Loucy (cell line): ENCODE data around the gene AQP4.

ENCODE experiments used
- H2AFZ ChIP-seq: fragments of 200-600 bp; sonication (generic); 2 replicates; pipeline ENCODE4 v1.6.0; 2016; ENCODE audit warnings: antibody characterized with exemption, mild to moderate bottlenecking, low read length, moderate library complexity
- H3F3A ChIP-seq: fragments of 200-600 bp; 2 replicates; pipeline ENCODE4 v1.6.0; 2016; ENCODE audit warnings: antibody characterized with exemption, low read depth, mild to moderate bottlenecking
- H3K27me3 ChIP-seq: fragments of 200-600 bp; sonication (generic); 2 replicates; pipeline ENCODE4 v1.6.1; 2014; ENCODE audit warnings: low read length, mild to moderate bottlenecking; ENCODE audit not compliant: insufficient read depth, poor library complexity, severe bottlenecking
- H3K36me3 ChIP-seq: fragments of 200-600 bp; sonication (generic); 2 replicates; pipeline ENCODE4 v1.6.1; 2016; ENCODE audit warnings: low read length; ENCODE audit not compliant: insufficient read depth
- H3K4me1 ChIP-seq: fragments of 200-600 bp; sonication (generic); 2 replicates; pipeline ENCODE4 v1.5.1; 2014; ENCODE audit warnings: low read length, mild to moderate bottlenecking; ENCODE audit not compliant: insufficient read depth, poor library complexity, severe bottlenecking
- H3K4me2 ChIP-seq: fragments of 200-600 bp; sonication (generic); 2 replicates; pipeline ENCODE4 v1.6.0; 2014; ENCODE audit warnings: antibody characterized with exemption, low read length, low read depth, mild to moderate bottlenecking; ENCODE audit not compliant: poor library complexity, severe bottlenecking
- H3K4me3 ChIP-seq: fragments of 200-600 bp; sonication (generic); 2 replicates; pipeline ENCODE4 v1.5.1; 2014; ENCODE audit warnings: low read length, mild to moderate bottlenecking, mixed read lengths; ENCODE audit not compliant: poor library complexity, severe bottlenecking
- H3K79me2 ChIP-seq: fragments of 200-600 bp; sonication (generic); 2 replicates; pipeline ENCODE4 v1.6.1; 2014; ENCODE audit warnings: low read length; ENCODE audit not compliant: insufficient read depth
- H3K9ac ChIP-seq: fragments of 200-600 bp; sonication (generic); 2 replicates; pipeline ENCODE4 v1.6.0; 2014; ENCODE audit warnings: mild to moderate bottlenecking, low read depth, low read length, moderate library complexity; ENCODE audit not compliant: poor library complexity, severe bottlenecking
- H3K9me2 ChIP-seq: fragments of 200-600 bp; sonication (generic); replicated peaks from 2 replicates; pipeline ENCODE4 v1.6.1; 2016; ENCODE audit warnings: low read depth, low read length, mixed read lengths
- H3K9me3 ChIP-seq: fragments of 200-600 bp; sonication (generic); 2 replicates; pipeline ENCODE4 v1.6.1; 2014; ENCODE audit warnings: mild to moderate bottlenecking, antibody characterized with exemption, low read length, low read depth; ENCODE audit not compliant: insufficient read depth
- H4K20me1 ChIP-seq: fragments of 200-600 bp; sonication (generic); 2 replicates; pipeline ENCODE4 v1.6.0; 2014; ENCODE audit warnings: antibody characterized with exemption, low read length, mild to moderate bottlenecking; ENCODE audit not compliant: insufficient read depth, poor library complexity, severe bottlenecking
- EZH2phosphoT487 ChIP-seq: fragments of 200-600 bp; IDR thresholded peaks from 2 replicates; pipeline ENCODE4 v1.6.1; 2018; ENCODE audit warnings: antibody characterized with exemption, mild to moderate bottlenecking, moderate library complexity, borderline replicate concordance
- TF ChIP-seq, protein P1 (sequence below): fragments of 200-600 bp; sonication (generic); conservative IDR thresholded peaks from 2 replicates; pipeline ENCODE4 v1.5.1; 2014; ENCODE audit warnings: mild to moderate bottlenecking, antibody characterized with exemption, low read length

The AQP4 gene

DNA sequence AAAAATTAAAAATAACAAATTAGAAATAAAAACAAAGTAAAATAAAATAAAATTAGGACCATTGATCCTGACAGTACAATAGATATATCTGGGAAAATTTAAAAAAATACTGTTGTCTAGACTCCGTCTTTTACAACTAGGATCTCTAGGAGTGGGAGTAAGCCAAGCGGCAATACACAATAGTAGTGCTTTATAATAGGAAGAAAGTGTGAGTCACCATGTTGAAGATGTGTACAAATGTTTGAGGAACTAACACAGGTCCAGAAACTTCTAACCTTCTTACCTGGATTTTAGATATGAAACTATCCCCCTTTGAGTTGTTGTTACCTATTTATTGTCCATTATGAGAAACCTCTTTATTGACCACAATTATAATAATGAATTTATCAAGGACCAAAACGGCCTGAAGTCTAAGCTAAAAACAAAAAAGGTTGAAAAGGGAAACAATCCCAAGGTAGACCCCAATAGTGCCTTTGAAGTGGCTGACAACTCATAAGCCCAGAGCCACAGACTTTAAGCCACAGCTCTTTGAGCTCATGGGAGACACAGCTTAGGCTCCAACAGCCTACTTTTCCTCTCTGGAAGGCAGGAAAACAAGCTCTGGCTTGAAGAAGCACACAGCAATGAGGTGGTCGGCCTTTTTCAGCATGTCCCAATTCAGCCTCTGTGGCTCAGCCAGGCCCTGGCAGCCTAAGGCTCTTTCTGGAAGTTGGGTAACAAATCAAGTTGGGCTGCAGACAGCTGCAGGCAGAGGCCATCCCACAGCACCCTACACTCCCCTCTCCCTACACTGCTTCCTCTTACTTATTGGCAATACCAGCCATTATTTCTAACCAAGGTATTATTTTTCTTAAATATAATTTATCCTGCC, 62.9 kb downstream of the AQP4 start:
- no peaks in the 10 kb centered on the region for H3K36me3 ChIP-seq
- no peaks in the 10 kb centered on the region for H4K20me1 ChIP-seq
- TF ChIP-seq, protein P1, sequence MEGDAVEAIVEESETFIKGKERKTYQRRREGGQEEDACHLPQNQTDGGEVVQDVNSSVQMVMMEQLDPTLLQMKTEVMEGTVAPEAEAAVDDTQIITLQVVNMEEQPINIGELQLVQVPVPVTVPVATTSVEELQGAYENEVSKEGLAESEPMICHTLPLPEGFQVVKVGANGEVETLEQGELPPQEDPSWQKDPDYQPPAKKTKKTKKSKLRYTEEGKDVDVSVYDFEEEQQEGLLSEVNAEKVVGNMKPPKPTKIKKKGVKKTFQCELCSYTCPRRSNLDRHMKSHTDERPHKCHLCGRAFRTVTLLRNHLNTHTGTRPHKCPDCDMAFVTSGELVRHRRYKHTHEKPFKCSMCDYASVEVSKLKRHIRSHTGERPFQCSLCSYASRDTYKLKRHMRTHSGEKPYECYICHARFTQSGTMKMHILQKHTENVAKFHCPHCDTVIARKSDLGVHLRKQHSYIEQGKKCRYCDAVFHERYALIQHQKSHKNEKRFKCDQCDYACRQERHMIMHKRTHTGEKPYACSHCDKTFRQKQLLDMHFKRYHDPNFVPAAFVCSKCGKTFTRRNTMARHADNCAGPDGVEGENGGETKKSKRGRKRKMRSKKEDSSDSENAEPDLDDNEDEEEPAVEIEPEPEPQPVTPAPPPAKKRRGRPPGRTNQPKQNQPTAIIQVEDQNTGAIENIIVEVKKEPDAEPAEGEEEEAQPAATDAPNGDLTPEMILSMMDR = no peak
- TF ChIP-seq EZH2phosphoT487 = no peak
- no peaks in the 10 kb centered on the region for H3K9me3 ChIP-seq
- H3K27me3 ChIP-seq = no peaks in the 10 kb centered on the region
- H2AFZ ChIP-seq = no peak overlapping the region
- no peaks in the 10 kb centered on the region for H3F3A ChIP-seq
- no peak overlapping the region for H3K4me2 ChIP-seq
- H3K4me3 ChIP-seq = no peak overlapping the region
- H3K4me1 ChIP-seq = peaks cover 8% of the 10 kb centered on the region
- H3K9me2 ChIP-seq = no peaks in the 10 kb centered on the region
- no peak overlapping the region for H3K9ac ChIP-seq
- no peaks in the 10 kb centered on the region for H3K79me2 ChIP-seq
